ENCODE data around the gene MORN3. TPM values are rescaled to one million over a fixed set of nuclear protein-coding genes. Genes with fewer than 3 reads are reported as not detected.
A peak's percentile ranks its signal among the peaks of the same experiment; 100 is the strongest.

MORN3 gene
- total and polyA plus RNA-seq, 10 of the 15 experiments (the other 5 are each of a cell fraction or from before 2014, with no cell fraction given) = 0.08 to 0.34 (median 0.17) TPM

GRCh38 chr12:121630791-121631355, 38.6 kb downstream of the MORN3 start:
- Histone ChIP-seq H3K27ac (ENCODE audit: control insufficient read depth, insufficient read depth) (no peak overlapping the region), H3K9ac (ENCODE audit: control insufficient read depth, insufficient read depth, low read length) (no peak overlapping the region), H3K36me3 (ENCODE audit: control insufficient read depth in 2 of 2, insufficient read depth in 2 of 2, low read length in 1 of 2) (no peaks in the 10 kb centered on the region; a peak in 2 of 4 replicates), H3K79me2 (ENCODE audit: control insufficient read depth, insufficient read depth, low read length) (peaks cover 71% of the 10 kb centered on the region), H3K27me3 (replicated peaks in 1 of 2; ENCODE audit: control insufficient read depth in 2 of 2, insufficient read depth in 2 of 2, low read length in 1 of 2) (no peaks in the 10 kb centered on the region), H3K4me3 (no peak overlapping the region), H3K4me2 (ENCODE audit: control insufficient read depth, insufficient read depth) (peak overlapping the region; percentile 71), H2AFZ (ENCODE audit: control insufficient read depth, low read depth, low read length) (no peak overlapping the region), H3K4me1 (ENCODE audit: control insufficient read depth, insufficient read depth, low read length) (peaks cover 30% of the 10 kb centered on the region), H3K9me3 (replicated peaks; ENCODE audit: control insufficient read depth, insufficient read depth, low read length) (no peaks in the 10 kb centered on the region), H4K20me1 (ENCODE audit: control insufficient read depth, insufficient read depth) (no peaks in the 10 kb centered on the region)
- WGBS (ENCODE audit: insufficient coverage, insufficient replicate concordance, low lambda C conversion rate, missing lambda C conversion rate) = 85% methylated on average over 7 of the region's 7 CpGs
- no TSS peak for BruUV-seq (replicated peaks)
- ChIA-PET RAD21 (ENCODE audit: unreplicated experiment) (interaction anchor here (5.1 kb wide), 1 partner anchor 36 kb away, joined by 61 read pairs; the partner anchor contains the start of gene MORN3), SMC1A (ENCODE audit: uncharacterized antibody, unreplicated experiment) (interaction anchor here (1.7 to 6.3 kb wide), 2 partner anchors 38 to 78 kb away, joined by 6 to 60 read pairs; partner anchors contain the start of gene MORN3), POLR2A (interaction anchor here (1.0 kb wide), 1 partner anchor 31 kb away, joined by 3 read pairs; no protein-coding TSS in a partner anchor), CTCF (interaction anchor here (1.5 to 7.4 kb wide), 3 partner anchors 29 to 77 kb away, joined by 3 to 80 read pairs (median 4); no protein-coding TSS in a partner anchor)
- ATAC-seq (no peak), DNase-seq (ENCODE audit: low read depth, low spot score) (no peak), FAIRE-seq (no peak)
- intact Hi-C loops (cut with micrococcal nuclease; ENCODE audit: unreplicated experiment) (no loop called here), in situ Hi-C loops (cut with MboI) (no loop called here)
- TF ChIP-seq SREBF1 (IDR thresholded peaks at IDR 0.05; ENCODE audit: low read length) (no peak), PML (IDR thresholded peaks at IDR 0.05; ENCODE audit: low read length) (no peak), CBX3 (IDR thresholded peaks at IDR 0.05; ENCODE audit: borderline replicate concordance, low read depth) (no peak), RUNX3 (IDR thresholded peaks at IDR 0.05; ENCODE audit: low read length) (no peak), TAF1 (IDR thresholded peaks at IDR 0.05; ENCODE audit: borderline replicate concordance, low read depth, low read length) (no peak), BMI1 (IDR thresholded peaks at IDR 0.05; ENCODE audit: borderline replicate concordance) (no peak), YY1 (IDR thresholded peaks at IDR 0.05; ENCODE audit: low read depth, low read length) (no peak)
- TF ChIP-seq, protein P1, sequence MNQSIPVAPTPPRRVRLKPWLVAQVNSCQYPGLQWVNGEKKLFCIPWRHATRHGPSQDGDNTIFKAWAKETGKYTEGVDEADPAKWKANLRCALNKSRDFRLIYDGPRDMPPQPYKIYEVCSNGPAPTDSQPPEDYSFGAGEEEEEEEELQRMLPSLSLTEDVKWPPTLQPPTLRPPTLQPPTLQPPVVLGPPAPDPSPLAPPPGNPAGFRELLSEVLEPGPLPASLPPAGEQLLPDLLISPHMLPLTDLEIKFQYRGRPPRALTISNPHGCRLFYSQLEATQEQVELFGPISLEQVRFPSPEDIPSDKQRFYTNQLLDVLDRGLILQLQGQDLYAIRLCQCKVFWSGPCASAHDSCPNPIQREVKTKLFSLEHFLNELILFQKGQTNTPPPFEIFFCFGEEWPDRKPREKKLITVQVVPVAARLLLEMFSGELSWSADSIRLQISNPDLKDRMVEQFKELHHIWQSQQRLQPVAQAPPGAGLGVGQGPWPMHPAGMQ (IDR thresholded peaks at IDR 0.05; ENCODE audit: borderline replicate concordance) = no peak
- TF ChIP-seq, protein P2, sequence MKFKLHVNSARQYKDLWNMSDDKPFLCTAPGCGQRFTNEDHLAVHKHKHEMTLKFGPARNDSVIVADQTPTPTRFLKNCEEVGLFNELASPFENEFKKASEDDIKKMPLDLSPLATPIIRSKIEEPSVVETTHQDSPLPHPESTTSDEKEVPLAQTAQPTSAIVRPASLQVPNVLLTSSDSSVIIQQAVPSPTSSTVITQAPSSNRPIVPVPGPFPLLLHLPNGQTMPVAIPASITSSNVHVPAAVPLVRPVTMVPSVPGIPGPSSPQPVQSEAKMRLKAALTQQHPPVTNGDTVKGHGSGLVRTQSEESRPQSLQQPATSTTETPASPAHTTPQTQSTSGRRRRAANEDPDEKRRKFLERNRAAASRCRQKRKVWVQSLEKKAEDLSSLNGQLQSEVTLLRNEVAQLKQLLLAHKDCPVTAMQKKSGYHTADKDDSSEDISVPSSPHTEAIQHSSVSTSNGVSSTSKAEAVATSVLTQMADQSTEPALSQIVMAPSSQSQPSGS (IDR thresholded peaks at IDR 0.05; ENCODE audit: low read length) = no peak
